ENCODE results near the gene CEP85. TPM values are rescaled to one million over a fixed set of nuclear protein-coding genes. Genes with fewer than 3 reads are reported as not detected.
"Not testable (repeated sequence)": the region's sequence is repeated elsewhere in the genome, so short reads cannot be mapped to it uniquely, and the experiment has no call there.

CEP85 gene
- total and polyA plus RNA-seq, 9 of the 15 experiments (the other 6 are each of a cell fraction or from before 2014, with no cell fraction given), result 42.1 to 140 (median 92.6) TPM

DNA sequence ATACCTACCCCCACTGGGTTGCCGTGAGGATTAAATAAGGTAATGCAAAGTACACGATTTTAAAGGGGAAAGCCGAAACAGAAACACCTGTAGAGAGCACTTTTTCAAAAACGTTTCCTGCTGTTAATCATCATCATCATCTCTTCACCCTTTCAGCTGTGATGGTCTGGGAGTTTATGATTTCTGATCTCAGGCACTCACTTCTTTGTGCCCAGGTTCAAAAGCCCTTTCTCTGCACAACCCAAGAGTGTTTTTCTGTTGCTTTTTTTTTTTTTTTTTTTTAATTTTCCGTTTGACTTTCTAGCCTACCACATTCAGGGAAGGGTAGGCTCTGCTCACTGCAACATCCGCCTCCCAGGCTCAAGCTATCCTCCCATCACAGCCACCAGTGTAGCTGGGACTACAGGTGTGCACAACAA, 73.4 kb downstream of the CEP85 start:
- H3K27me3 ChIP-seq (ENCODE audit: control insufficient read depth in 2 of 2, insufficient read depth in 2 of 2, low read length in 2 of 2), result no peaks in the 10 kb centered on the region
- WGBS (ENCODE audit: insufficient coverage, low coverage, missing lambda C conversion rate), result 23% methylated on average over 6 of the region's 6 CpGs
- no peak for TF ChIP-seq XRCC4 (IDR thresholded peaks at IDR 0.05; ENCODE audit: extremely low read depth, insufficient read depth, insufficient read length)
- TF ChIP-seq EP300 (IDR thresholded peaks at IDR 0.05; ENCODE audit: low read length), result 0 out of 2 replicates have a peak, but pooled peaks have one; percentile 3
- H2AFZ ChIP-seq (ENCODE audit: low read depth, low read length), result peak overlapping the region; percentile 91
- no peaks in the 10 kb centered on the region for H3K36me3 ChIP-seq (ENCODE audit: control insufficient read depth, insufficient read depth, low read length)
- H3K9me3 ChIP-seq (replicated peaks; ENCODE audit: control insufficient read depth, insufficient read depth, low read depth, low read length), result no peaks in the 10 kb centered on the region
- CTCF ChIA-PET (ENCODE audit: low intra/inter-chr PET ratio), result no interaction called here
- peak overlapping the region in 1 of 2 experiments; percentile 76; a peak in 2 of 4 replicates for H3K9ac ChIP-seq (ENCODE audit: insufficient read depth in 1 of 2, low read depth in 2 of 2, low read length in 2 of 2)
- POLR2A ChIA-PET, result interaction anchor here (0.5 to 2.5 kb wide), 8 partner anchors 11 to 378 kb away, joined by 3 to 13 read pairs (median 3); partner anchors contain the start of gene CD52
- H4K20me1 ChIP-seq (replicated peaks; ENCODE audit: control insufficient read depth, insufficient read depth, low read length), result no peaks in the 10 kb centered on the region
- in situ Hi-C loops (cut with MboI) (no loop called here), intact Hi-C loops (cut with micrococcal nuclease) (no loop called here)
- no TSS peak for BruUV-seq (replicated peaks)
- peaks cover 28 to 31% of the 10 kb centered on the region in 2 experiments for H3K4me1 ChIP-seq (replicated peaks in 1 of 2; ENCODE audit: control insufficient read depth in 2 of 2, insufficient read depth in 2 of 2, low read length in 2 of 2)
- peak overlapping the region; percentile 77 for H3K4me3 ChIP-seq
- DNase-seq (ENCODE audit: extremely low read depth in 1 of 4, low spot score in 3 of 4), result no peak
- H3K27ac ChIP-seq (ENCODE audit: extremely low read depth, low read depth, low read length), result peak overlapping the region; percentile 77
- no peak for ATAC-seq
- no peak for FAIRE-seq
- peak overlapping the region; percentile 89 for H3K4me2 ChIP-seq (ENCODE audit: insufficient read depth, low read length)
- H3K9me1 ChIP-seq (ENCODE audit: control insufficient read depth, insufficient read depth, low read length), result no peaks in the 10 kb centered on the region
- H3K79me2 ChIP-seq (ENCODE audit: control insufficient read depth, insufficient read depth, low read length), result peaks cover 13% of the 10 kb centered on the region; the same call in 2 of the 3 replicates

- 57% methylated on average over 17 of the region's 21 CpGs for WGBS (ENCODE audit: insufficient coverage, low coverage, missing lambda C conversion rate)
- Histone ChIP-seq H3K4me2 (ENCODE audit: insufficient read depth, low read length) (peak overlapping the region; percentile 89), H3K27ac (ENCODE audit: extremely low read depth, low read depth, low read length) (peak overlapping the region; percentile 86), H3K79me2 (ENCODE audit: control insufficient read depth, insufficient read depth, low read length) (peaks cover 13% of the 10 kb centered on the region; the same call in 2 of the 3 replicates), H3K4me1 (replicated peaks in 1 of 2; ENCODE audit: control insufficient read depth in 2 of 2, insufficient read depth in 2 of 2, low read length in 2 of 2) (peaks cover 28 to 31% of the 10 kb centered on the region in 2 experiments), H3K9ac (ENCODE audit: insufficient read depth in 1 of 2, low read depth in 2 of 2, low read length in 2 of 2) (peak overlapping the region; percentile 72 to 88; a peak in 3 of 4 replicates), H2AFZ (ENCODE audit: low read depth, low read length) (peak overlapping the region; percentile 99)
- DNase-seq (ENCODE audit: extremely low read depth in 1 of 4, low spot score in 3 of 4), result peak; percentile 51 to 79 (median 66)
- in situ Hi-C loops (cut with MboI); H4K20me1 ChIP-seq (replicated peaks; ENCODE audit: control insufficient read depth, insufficient read depth, low read length); H3K4me3 ChIP-seq; H3K9me1 ChIP-seq (ENCODE audit: control insufficient read depth, insufficient read depth, low read length); intact Hi-C loops (cut with micrococcal nuclease); CTCF ChIA-PET (ENCODE audit: low intra/inter-chr PET ratio); H3K27me3 ChIP-seq (ENCODE audit: control insufficient read depth in 2 of 2, insufficient read depth in 2 of 2, low read length in 2 of 2); H3K36me3 ChIP-seq (ENCODE audit: control insufficient read depth, insufficient read depth, low read length); H3K9me3 ChIP-seq (replicated peaks; ENCODE audit: control insufficient read depth, insufficient read depth, low read depth, low read length): not testable (repeated sequence)
- peak; percentile 45 for ATAC-seq
- TSS peak; percentile 64 for BruUV-seq (replicated peaks)
- peak; percentile 86 for FAIRE-seq
- POLR2A ChIA-PET, result interaction anchor here (0.6 to 2.5 kb wide), 13 partner anchors 9 to 208 kb away, joined by 3 to 13 read pairs (median 4); partner anchors contain the start of gene CD52
- TF ChIP-seq ZC3H8 (IDR thresholded peaks at IDR 0.05) (0 out of 2 replicates have a peak, but pooled peaks have one; percentile 59), CXXC5 (CRISPR knock-in tag; IDR thresholded peaks at IDR 0.05) (peak; percentile 58)
Observed at GRCh38 chr1:26307966-26308899, 74.2 kb downstream of the CEP85 start.

All from K562 (cell line).